T1000 (cell line): ENCODE measurements around the gene AKAP1.

Experiments used
- DNase-seq: peaks from one replicate; lab custom pipeline; 2025; ENCODE audit warnings: mixed read lengths; lab: John Stamatoyannopoulos, UW

The AKAP1 gene

GRCh38 chr17:57165754-57166153, 80.7 kb downstream of the AKAP1 start:
- DNase-seq: no peak

- DNase-seq: no peak
Observed at GRCh38 chr17:57166803-57167202, 81.8 kb downstream of the AKAP1 start.

GRCh38 chr17:57168695-57169094, 83.6 kb downstream of the AKAP1 start:
- DNase-seq: no peak

GRCh38 chr17:57170866-57171265, 85.8 kb downstream of the AKAP1 start:
- no peak for DNase-seq
